Ascending aorta (tissue), 2 donors: ENCODE measurements around the gene PITPNM3. TPM values are rescaled to one million over a fixed set of nuclear protein-coding genes. Genes with fewer than 3 reads are reported as not detected.
"Not testable (repeated sequence)": the region's sequence is repeated elsewhere in the genome, so short reads cannot be mapped to it uniquely, and the experiment has no call there.

Source experiments
- DNase-seq, 2 donors: peaks; one replicate each; pipeline ENCODE4 v3.0.0-alpha.2; 2019; ENCODE audit warnings: low spot score in 2 of 2
- H3K27ac ChIP-seq, 2 donors: fragments of 200-600 bp; sonication (generic); one replicate each; pipeline ENCODE4 v1.5.1; 2016 to 2017; ENCODE audit warnings: mild to moderate bottlenecking in 1 of 2
- H3K27me3 ChIP-seq: fragments of 200-600 bp; sonication (generic); one replicate; pipeline ENCODE4 v1.5.1; 2017
- H3K36me3 ChIP-seq, 2 donors: fragments of 200-600 bp; sonication (generic); one replicate each; pipeline ENCODE4 v1.5.1; 2016
- H3K4me1 ChIP-seq, 2 donors: fragments of 200-600 bp; sonication (generic); one replicate each; pipeline ENCODE4 v1.5.1; 2016 to 2017; ENCODE audit warnings: mild to moderate bottlenecking in 1 of 2
- H3K4me3 ChIP-seq, 2 donors: fragments of 200-600 bp; sonication (generic); one replicate each; pipeline ENCODE4 v1.5.1; 2016 to 2017; ENCODE audit warnings: mild to moderate bottlenecking in 1 of 2
- H3K9me3 ChIP-seq, 2 donors: fragments of 200-600 bp; sonication (generic); one replicate each; pipeline ENCODE4 v1.5.1; 2016
- CTCF ChIP-seq, 3 experiments: fragments of 200-600 bp in 2 of 3; fragments of 450-650 bp in 1 of 3; sonication (generic) in 2 of 3; IDR thresholded peaks; one replicate each; pipeline ENCODE4 v1.5.1; 2016 to 2019; ENCODE audit warnings: antibody characterized with exemption in 3 of 3, mild to moderate bottlenecking in 1 of 3, moderate library complexity in 1 of 3
- intact Hi-C: fragments of 100-400 bp; cut with DNase I; formaldehyde crosslinking; loops from one replicate; pipeline ENCODE4 v1.15.1; 2023
- total RNA-seq: library from RNA; depleted of rRNA; stranded (reverse); fragments of >200 nt; gene quantifications from one replicate; pipeline ENCODE4 v1.1.0, GENCODE V29; 2016

Gene PITPNM3
- total RNA-seq, 1 donor from 2014 or later, result 10.4 TPM

- Histone ChIP-seq H3K36me3 (no peaks in the 10 kb centered on the region), H3K27me3 (no peaks in the 10 kb centered on the region), H3K9me3 (no peaks in the 10 kb centered on the region), H3K4me3 (no peak overlapping the region), H3K27ac (no peak overlapping the region), H3K4me1 (no peaks in the 10 kb centered on the region)
- no peak for TF ChIP-seq CTCF (IDR thresholded peaks at IDR 0.05)
- intact Hi-C loops, result loop anchor here (10.0 kb wide), 1 partner anchor 57 kb away; no protein-coding TSS in a partner anchor
- no peak for DNase-seq
Observed at GRCh38 chr17:6487251-6488007, 68.9 kb downstream of the PITPNM3 start.

- Histone ChIP-seq H3K36me3 (no peaks in the 10 kb centered on the region), H3K9me3 (no peaks in the 10 kb centered on the region), H3K4me3 (no peak overlapping the region), H3K4me1 (no peaks in the 10 kb centered on the region), H3K27ac (no peak overlapping the region), H3K27me3 (no peaks in the 10 kb centered on the region)
- DNase-seq, result no peak
- intact Hi-C loops, result loop anchor here (10.0 kb wide), 1 partner anchor 59 kb away; no protein-coding TSS in a partner anchor
- TF ChIP-seq CTCF (IDR thresholded peaks at IDR 0.05), result no peak
Observed at GRCh38 chr17:6485646-6486412, 70.5 kb downstream of the PITPNM3 start.

GRCh38 chr17:6483507-6483906 is 72.8 kb downstream of the PITPNM3 start:
- Histone ChIP-seq H3K4me3 (no peak overlapping the region), H3K4me1 (no peaks in the 10 kb centered on the region), H3K27ac (no peak overlapping the region), H3K36me3 (no peaks in the 10 kb centered on the region), H3K27me3 (no peaks in the 10 kb centered on the region), H3K9me3 (no peaks in the 10 kb centered on the region)
- no peak for TF ChIP-seq CTCF (IDR thresholded peaks at IDR 0.05)
- intact Hi-C loops, result loop anchor here (10.0 kb wide), 1 partner anchor 61 kb away; no protein-coding TSS in a partner anchor
- no peak for DNase-seq

GRCh38 chr17:6482796-6483195 is 73.6 kb downstream of the PITPNM3 start:
- not testable (repeated sequence) for DNase-seq, H3K27me3 ChIP-seq, H3K9me3 ChIP-seq, H3K4me3 ChIP-seq, H3K36me3 ChIP-seq, H3K27ac ChIP-seq, H3K4me1 ChIP-seq
- intact Hi-C loops, result loop anchor here (10.0 kb wide), 1 partner anchor 62 kb away; no protein-coding TSS in a partner anchor

- H3K9me3 ChIP-seq, result no peaks in the 10 kb centered on the region
- TF ChIP-seq CTCF (IDR thresholded peaks at IDR 0.05), result no peak
- no peaks in the 10 kb centered on the region for H3K27me3 ChIP-seq
- no peak overlapping the region for H3K27ac ChIP-seq
- no peak overlapping the region for H3K4me3 ChIP-seq
- DNase-seq, result no peak
- no peaks in the 10 kb centered on the region for H3K4me1 ChIP-seq
- H3K36me3 ChIP-seq, result no peaks in the 10 kb centered on the region
- intact Hi-C loops, result loop anchor here (10.0 kb wide), 1 partner anchor 63 kb away; no protein-coding TSS in a partner anchor
Observed at GRCh38 chr17:6482105-6482455, 74.3 kb downstream of the PITPNM3 start.

- Histone ChIP-seq H3K9me3 (no peaks in the 10 kb centered on the region), H3K4me3 (no peak overlapping the region), H3K4me1 (no peaks in the 10 kb centered on the region), H3K36me3 (no peaks in the 10 kb centered on the region), H3K27ac (no peak overlapping the region), H3K27me3 (no peaks in the 10 kb centered on the region)
- no peak for TF ChIP-seq CTCF (IDR thresholded peaks at IDR 0.05)
- DNase-seq, result no peak
- intact Hi-C loops, result loop anchor here (10.0 kb wide), 1 partner anchor 65 kb away; no protein-coding TSS in a partner anchor
Observed at GRCh38 chr17:6480303-6480675, 76.1 kb downstream of the PITPNM3 start.
